Vagina (tissue), 2 donors: ENCODE results near the gene PTPRM.

Experiments used
- CTCF ChIP-seq, 3 experiments: fragments of 450-650 bp in 2 of 3; fragments of 200-600 bp in 1 of 3; sonication (generic) in 1 of 3; IDR thresholded peaks; one replicate each; pipeline ENCODE4 v1.5.1; 2017 to 2019; ENCODE audit warnings: antibody characterized with exemption in 3 of 3, mild to moderate bottlenecking in 2 of 3, moderate library complexity in 2 of 3
- POLR2A ChIP-seq, 2 donors: fragments of 450-650 bp; IDR thresholded peaks; one replicate each; pipeline ENCODE4 v1.6.1; 2017; ENCODE audit warnings: antibody characterized with exemption in 2 of 2, mild to moderate bottlenecking in 2 of 2, moderate library complexity in 2 of 2
- POLR2AphosphoS5 ChIP-seq, 2 donors: sonication (generic); formaldehyde crosslinking; IDR thresholded peaks; one replicate each; pipeline ENCODE4 v1.9.0; 2017; ENCODE audit warnings: antibody characterized with exemption in 2 of 2, mild to moderate bottlenecking in 2 of 2, low read depth in 1 of 2; ENCODE audit not compliant: insufficient read depth in 1 of 2

GRCh38 chr18:8045884-8046281 is 478.8 kb downstream of the PTPRM start:
- no peak for TF ChIP-seq CTCF (IDR thresholded peaks at IDR 0.05)
- no peak for TF ChIP-seq POLR2A (IDR thresholded peaks at IDR 0.05)
- no peak for TF ChIP-seq POLR2AphosphoS5 (IDR thresholded peaks at IDR 0.05; ENCODE audit: insufficient read depth in 1 of 2, low read depth in 1 of 2)
